ENCODE results near the gene ZNF407.

DNA sequence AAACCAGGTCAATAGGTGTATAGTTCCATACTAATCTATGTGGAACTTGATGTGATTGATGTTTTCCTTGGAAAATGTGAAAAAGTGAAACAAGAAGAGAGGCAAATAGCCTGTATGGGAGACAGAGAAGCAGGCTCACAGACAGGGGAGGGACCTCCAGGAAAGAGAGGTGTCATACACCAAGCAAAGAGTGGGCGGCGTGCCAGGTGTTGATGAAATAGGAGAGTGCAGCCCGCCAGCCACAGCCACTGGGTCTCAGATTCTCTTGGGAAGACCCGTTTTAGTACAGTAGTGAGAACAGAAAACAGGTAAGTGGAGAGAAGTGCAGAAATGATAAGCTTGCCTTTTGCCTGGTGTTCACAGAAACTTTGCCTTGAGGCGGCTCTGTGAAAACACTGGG, 301.9 kb downstream of the ZNF407 start:
- TF ChIP-seq, protein P1, sequence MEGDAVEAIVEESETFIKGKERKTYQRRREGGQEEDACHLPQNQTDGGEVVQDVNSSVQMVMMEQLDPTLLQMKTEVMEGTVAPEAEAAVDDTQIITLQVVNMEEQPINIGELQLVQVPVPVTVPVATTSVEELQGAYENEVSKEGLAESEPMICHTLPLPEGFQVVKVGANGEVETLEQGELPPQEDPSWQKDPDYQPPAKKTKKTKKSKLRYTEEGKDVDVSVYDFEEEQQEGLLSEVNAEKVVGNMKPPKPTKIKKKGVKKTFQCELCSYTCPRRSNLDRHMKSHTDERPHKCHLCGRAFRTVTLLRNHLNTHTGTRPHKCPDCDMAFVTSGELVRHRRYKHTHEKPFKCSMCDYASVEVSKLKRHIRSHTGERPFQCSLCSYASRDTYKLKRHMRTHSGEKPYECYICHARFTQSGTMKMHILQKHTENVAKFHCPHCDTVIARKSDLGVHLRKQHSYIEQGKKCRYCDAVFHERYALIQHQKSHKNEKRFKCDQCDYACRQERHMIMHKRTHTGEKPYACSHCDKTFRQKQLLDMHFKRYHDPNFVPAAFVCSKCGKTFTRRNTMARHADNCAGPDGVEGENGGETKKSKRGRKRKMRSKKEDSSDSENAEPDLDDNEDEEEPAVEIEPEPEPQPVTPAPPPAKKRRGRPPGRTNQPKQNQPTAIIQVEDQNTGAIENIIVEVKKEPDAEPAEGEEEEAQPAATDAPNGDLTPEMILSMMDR (conservative IDR thresholded peaks at IDR 0.05 in 1 of 2, IDR thresholded peaks at IDR 0.05 in 1 of 2; ENCODE audit: extremely low read depth in 1 of 2, insufficient read depth in 1 of 2, low read depth in 1 of 2, low read length in 2 of 2): no peak
- TF ChIP-seq EZH2 (IDR thresholded peaks at IDR 0.05; ENCODE audit: borderline replicate concordance, low read length): no peak
